HG02759 (cell line): ENCODE results near the gene CPSF7.

Source experiments
- ATAC-seq: cut with Tn5 transposase; IDR thresholded peaks from one replicate; pipeline ENCODE4 v1.9.1; 2021; ENCODE audit warnings: mild to moderate bottlenecking, moderate library complexity; ENCODE audit not compliant: unreplicated experiment

CPSF7 gene

GRCh38 chr11:61357894-61358239, 71.9 kb downstream of the CPSF7 start:
- no peak for ATAC-seq

DNA sequence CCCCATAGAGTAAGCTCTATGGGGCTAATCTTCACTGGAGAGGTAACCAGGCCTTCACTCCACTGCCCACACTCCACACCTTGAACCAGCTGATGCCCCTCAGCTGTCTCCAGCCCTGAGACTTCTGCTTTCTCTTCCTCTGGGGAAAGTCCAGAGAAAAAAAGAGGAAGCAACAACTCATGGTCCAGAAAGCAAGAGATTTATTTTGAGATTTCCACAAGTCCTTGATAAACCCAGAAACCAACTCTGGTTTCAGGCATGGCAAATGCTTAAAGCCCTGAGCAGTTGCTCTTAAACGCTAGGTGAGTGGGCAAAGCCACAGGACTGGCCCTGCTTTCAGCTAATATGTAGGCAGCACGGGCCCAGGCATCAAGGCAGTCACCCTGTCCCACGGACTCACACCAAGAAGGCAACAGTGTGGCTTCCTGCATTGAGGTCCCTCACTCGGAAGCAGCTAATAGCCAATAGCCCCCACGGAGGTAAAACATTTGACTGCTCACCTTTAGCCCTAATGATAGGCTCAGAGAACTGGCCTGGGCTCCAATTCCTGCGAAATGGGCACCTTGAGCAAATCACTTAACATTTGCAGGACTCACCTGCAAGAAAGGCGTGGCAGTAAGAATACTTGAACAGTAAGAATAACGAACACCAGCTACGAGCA, 72.4 kb downstream of the CPSF7 start:
- ATAC-seq, result peak; percentile 54

DNA sequence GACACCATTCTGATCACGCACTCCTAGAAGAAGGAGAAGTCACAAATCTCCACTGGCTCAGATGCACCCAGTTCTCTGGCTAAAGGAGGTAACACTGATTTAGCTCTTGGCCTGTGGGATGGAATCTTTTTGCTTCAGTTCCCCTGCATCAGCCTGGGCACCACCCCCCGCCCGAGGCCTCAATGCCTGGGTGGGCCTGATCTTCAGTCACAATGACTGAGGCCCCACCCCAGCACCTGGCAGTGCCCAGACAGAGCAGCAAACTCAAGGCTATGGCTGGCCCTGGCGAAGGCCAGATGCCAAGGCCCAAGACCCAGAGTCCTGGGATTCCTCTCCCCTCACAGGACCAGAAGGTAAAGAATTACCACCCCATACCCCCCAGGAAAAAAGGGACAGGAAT, 73.1 kb downstream of the CPSF7 start:
- no peak for ATAC-seq

GRCh38 chr11:61354208-61354607, 75.6 kb downstream of the CPSF7 start:
- no peak for ATAC-seq

DNA sequence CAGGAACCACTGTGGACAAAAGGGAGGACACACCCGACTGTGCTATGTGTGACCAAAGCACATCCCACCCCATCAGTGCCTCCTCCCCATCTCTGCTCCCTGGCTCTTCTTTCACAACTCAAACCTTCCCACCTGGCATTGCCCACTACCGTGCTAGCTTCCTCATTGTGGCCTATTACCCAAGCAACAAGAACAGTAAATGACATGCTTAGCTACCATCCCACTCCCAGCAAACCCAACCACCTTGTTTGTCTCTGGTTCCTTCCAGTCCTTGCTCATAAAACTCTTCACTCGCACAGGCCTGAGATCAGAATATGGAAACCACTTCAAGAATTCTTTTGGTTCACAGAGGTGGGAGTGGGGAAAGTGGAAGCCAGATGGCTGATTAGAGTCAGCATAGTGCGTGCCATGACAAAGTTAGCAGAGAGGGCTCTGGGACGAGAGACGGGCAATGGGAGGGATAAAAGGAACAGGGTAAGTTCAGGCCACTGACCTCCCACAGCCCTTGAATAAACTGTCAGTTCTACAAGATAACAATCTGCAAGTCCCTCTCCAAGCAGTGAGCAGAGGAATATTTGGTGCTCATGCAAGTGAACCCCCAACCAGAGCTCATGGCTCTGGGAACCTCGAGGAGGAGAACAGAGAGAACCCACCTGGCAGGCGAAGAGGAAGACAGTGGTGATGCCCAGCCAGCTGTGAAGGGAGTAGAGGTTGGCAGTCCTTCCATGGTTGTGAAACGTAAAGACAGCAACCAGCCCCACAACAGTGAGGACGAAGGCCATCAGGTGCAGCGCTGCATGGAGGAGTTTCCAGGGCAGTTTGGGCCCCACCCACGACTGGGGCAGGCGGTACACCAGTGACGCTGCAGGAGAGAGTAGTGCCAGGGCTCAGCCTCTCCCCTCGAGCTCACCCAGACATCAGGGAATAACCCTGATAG, 76.4 kb downstream of the CPSF7 start:
- no peak for ATAC-seq
